Central memory CD8-positive, alpha-beta T cell (primary cell): ENCODE data around the gene TNFRSF17.

Source experiments
- ATAC-seq: fragments of 150-1000 bp; cut with Tn5 transposase; replicated peaks from 2 replicates; pipeline ENCODE4 v1.10.0; 2022; ENCODE audit warnings: mild to moderate bottlenecking, moderate FRiP score, moderate number of reproducible peaks; ENCODE audit not compliant: poor library complexity, severe bottlenecking; ENCODE audit errors: extremely low read depth
- DNase-seq, 2 donors: peaks; one replicate each; pipeline ENCODE4 v3.0.0; 2021; ENCODE audit warnings: low spot score in 2 of 2
- H3K27ac Mint-ChIP-seq: one replicate; pipeline ENCODE4 v1.8.0; 2022; ENCODE audit warnings: low read depth, mild to moderate bottlenecking, moderate library complexity, mixed read lengths
- H3K27me3 Mint-ChIP-seq: one replicate; pipeline ENCODE4 v1.8.0; 2022; ENCODE audit warnings: mixed read lengths
- H3K36me3 Mint-ChIP-seq: one replicate; pipeline ENCODE4 v1.8.0; 2022; ENCODE audit warnings: mild to moderate bottlenecking, moderate library complexity, mixed read lengths; ENCODE audit not compliant: insufficient read depth
- H3K4me1 Mint-ChIP-seq: one replicate; pipeline ENCODE4 v1.8.0; 2022; ENCODE audit warnings: mixed read lengths
- H3K4me3 Mint-ChIP-seq: one replicate; pipeline ENCODE4 v1.8.0; 2022; ENCODE audit warnings: mild to moderate bottlenecking, moderate library complexity, mixed read lengths
- H3K9me3 Mint-ChIP-seq: one replicate; pipeline ENCODE4 v1.8.0; 2022; ENCODE audit warnings: mixed read lengths

TNFRSF17 gene

GRCh38 chr16:11994143-11995119, 29.4 kb downstream of the TNFRSF17 start:
- Mint-ChIP-seq H3K36me3 (peaks cover 1% of the 10 kb centered on the region), H3K4me1 (peaks cover 30% of the 10 kb centered on the region), H3K27me3 (no peaks in the 10 kb centered on the region), H3K27ac (no peak overlapping the region), H3K9me3 (no peaks in the 10 kb centered on the region), H3K4me3 (no peak overlapping the region)
- DNase-seq (no peak), ATAC-seq (no peak)

- H3K27ac Mint-ChIP-seq = peak overlapping the region; percentile 39
- DNase-seq = no peak
- H3K36me3 Mint-ChIP-seq = no peaks in the 10 kb centered on the region
- H3K4me1 Mint-ChIP-seq = peaks cover 28% of the 10 kb centered on the region
- no peak for ATAC-seq
- H3K4me3 Mint-ChIP-seq = no peak overlapping the region
- H3K9me3 Mint-ChIP-seq = no peaks in the 10 kb centered on the region
- H3K27me3 Mint-ChIP-seq = no peaks in the 10 kb centered on the region
Observed at GRCh38 chr16:11996433-11997330, 31.7 kb downstream of the TNFRSF17 start.

- Mint-ChIP-seq H3K4me1 (peaks cover 23% of the 10 kb centered on the region), H3K4me3 (no peak overlapping the region), H3K27ac (no peak overlapping the region), H3K36me3 (no peaks in the 10 kb centered on the region), H3K9me3 (no peaks in the 10 kb centered on the region), H3K27me3 (no peaks in the 10 kb centered on the region)
- ATAC-seq (no peak), DNase-seq (no peak)
Observed at GRCh38 chr16:12000032-12000431, 35.0 kb downstream of the TNFRSF17 start.

GRCh38 chr16:12002447-12003006, 37.5 kb downstream of the TNFRSF17 start:
- Mint-ChIP-seq H3K27me3 (no peaks in the 10 kb centered on the region), H3K4me1 (peaks cover 19% of the 10 kb centered on the region), H3K9me3 (no peaks in the 10 kb centered on the region), H3K27ac (no peak overlapping the region), H3K4me3 (no peak overlapping the region), H3K36me3 (peaks cover 2% of the 10 kb centered on the region)
- ATAC-seq (no peak), DNase-seq (no peak)

- Mint-ChIP-seq H3K9me3 (no peaks in the 10 kb centered on the region), H3K4me1 (no peaks in the 10 kb centered on the region), H3K4me3 (no peak overlapping the region), H3K36me3 (peaks cover 2% of the 10 kb centered on the region), H3K27ac (no peak overlapping the region), H3K27me3 (no peaks in the 10 kb centered on the region)
- DNase-seq = no peak
- ATAC-seq = no peak
Observed at GRCh38 chr16:12006637-12007036, 41.6 kb downstream of the TNFRSF17 start.

GRCh38 chr16:12009462-12009861, 44.5 kb downstream of the TNFRSF17 start:
- H3K27ac Mint-ChIP-seq = no peak overlapping the region
- no peaks in the 10 kb centered on the region for H3K4me1 Mint-ChIP-seq
- ATAC-seq (no peak), DNase-seq (no peak)
- peaks cover 2% of the 10 kb centered on the region for H3K36me3 Mint-ChIP-seq
- H3K9me3 Mint-ChIP-seq = no peaks in the 10 kb centered on the region
- no peaks in the 10 kb centered on the region for H3K27me3 Mint-ChIP-seq
- no peak overlapping the region for H3K4me3 Mint-ChIP-seq

GRCh38 chr16:12009922-12010321, 44.9 kb downstream of the TNFRSF17 start:
- Mint-ChIP-seq H3K9me3 (no peaks in the 10 kb centered on the region), H3K27ac (no peak overlapping the region), H3K4me3 (no peak overlapping the region), H3K27me3 (no peaks in the 10 kb centered on the region), H3K4me1 (no peaks in the 10 kb centered on the region), H3K36me3 (peaks cover 4% of the 10 kb centered on the region)
- ATAC-seq = no peak
- DNase-seq = no peak

- H3K4me3 Mint-ChIP-seq = no peak overlapping the region
- ATAC-seq = no peak
- no peaks in the 10 kb centered on the region for H3K9me3 Mint-ChIP-seq
- no peaks in the 10 kb centered on the region for H3K27me3 Mint-ChIP-seq
- H3K36me3 Mint-ChIP-seq = peaks cover 2% of the 10 kb centered on the region
- H3K4me1 Mint-ChIP-seq = no peaks in the 10 kb centered on the region
- DNase-seq = no peak
- H3K27ac Mint-ChIP-seq = no peak overlapping the region
Observed at GRCh38 chr16:12010388-12011251, 45.6 kb downstream of the TNFRSF17 start.

GRCh38 chr16:12011565-12011964, 46.6 kb downstream of the TNFRSF17 start:
- no peak for ATAC-seq
- Mint-ChIP-seq H3K36me3 (peaks cover 4% of the 10 kb centered on the region), H3K4me3 (no peak overlapping the region), H3K9me3 (no peaks in the 10 kb centered on the region), H3K27ac (peak overlapping the region; percentile 10), H3K4me1 (no peaks in the 10 kb centered on the region), H3K27me3 (no peaks in the 10 kb centered on the region)
- no peak for DNase-seq

- ATAC-seq = no peak
- no peaks in the 10 kb centered on the region for H3K4me1 Mint-ChIP-seq
- no peak for DNase-seq
- no peak overlapping the region for H3K4me3 Mint-ChIP-seq
- H3K27ac Mint-ChIP-seq = no peak overlapping the region
- H3K9me3 Mint-ChIP-seq = no peaks in the 10 kb centered on the region
- peaks cover 8% of the 10 kb centered on the region for H3K36me3 Mint-ChIP-seq
- no peaks in the 10 kb centered on the region for H3K27me3 Mint-ChIP-seq
Observed at GRCh38 chr16:12016291-12016947, 51.4 kb downstream of the TNFRSF17 start.

- DNase-seq (no peak), ATAC-seq (no peak)
- Mint-ChIP-seq H3K36me3 (peaks cover 8% of the 10 kb centered on the region), H3K9me3 (no peaks in the 10 kb centered on the region), H3K4me3 (no peak overlapping the region), H3K27ac (no peak overlapping the region), H3K4me1 (peaks cover 3% of the 10 kb centered on the region), H3K27me3 (no peaks in the 10 kb centered on the region)
Observed at GRCh38 chr16:12017558-12017957, 52.5 kb downstream of the TNFRSF17 start.
